Osteoblast (primary cell): ENCODE results near the gene BEND6. TPM values are rescaled to one million over a fixed set of nuclear protein-coding genes. Genes with fewer than 3 reads are reported as not detected.
A peak's percentile ranks its signal among the peaks of the same experiment; 100 is the strongest.

ENCODE experiments used
- DNase-seq: peaks from one replicate; pipeline ENCODE4 v3.0.0; 2011; ENCODE audit warnings: low spot score, mixed read lengths; ENCODE audit not compliant: insufficient read length; ENCODE audit errors: missing footprints
- H2AFZ ChIP-seq: 2 replicates; pipeline ENCODE4 v1.6.0; 2011; ENCODE audit warnings: mild to moderate bottlenecking, low read length
- H3K27ac ChIP-seq: 2 replicates; pipeline ENCODE4 v1.5.1; 2011; ENCODE audit warnings: mild to moderate bottlenecking, low read depth, low read length, moderate library complexity
- H3K27me3 ChIP-seq: 2 replicates; pipeline ENCODE4 v1.6.0; 2012; ENCODE audit warnings: mild to moderate bottlenecking, control low read depth, inconsistent platforms, low read length, moderate library complexity; ENCODE audit not compliant: insufficient read depth
- H3K36me3 ChIP-seq: 2 replicates; pipeline ENCODE4 v1.5.1; 2011; ENCODE audit warnings: mild to moderate bottlenecking, low read length, control low read depth, moderate library complexity; ENCODE audit not compliant: insufficient read depth
- H3K4me1 ChIP-seq: 2 replicates; pipeline ENCODE4 v1.5.1; 2011; ENCODE audit warnings: mild to moderate bottlenecking, low read length, control low read depth, moderate library complexity; ENCODE audit not compliant: insufficient read depth
- H3K4me2 ChIP-seq: 2 replicates; pipeline ENCODE4 v1.6.0; 2011; ENCODE audit warnings: mild to moderate bottlenecking, low read length; ENCODE audit not compliant: insufficient read depth
- H3K4me3 ChIP-seq: fragments of 200-600 bp; sonication (generic); 3 replicates; pipeline ENCODE4 v1.5.1; 2012; ENCODE audit warnings: mild to moderate bottlenecking, low read length, inconsistent platforms; ENCODE audit not compliant: insufficient read depth
- H3K79me2 ChIP-seq: 2 replicates; pipeline ENCODE4 v1.6.0; 2012; ENCODE audit warnings: mild to moderate bottlenecking, low read length, control low read depth, inconsistent platforms; ENCODE audit not compliant: insufficient read depth
- H3K9me3 ChIP-seq: 2 replicates; pipeline ENCODE4 v1.5.1; 2011; ENCODE audit warnings: low read depth, low read length, control low read depth
- H4K20me1 ChIP-seq: 2 replicates; pipeline ENCODE4 v1.6.0; 2012; ENCODE audit warnings: mild to moderate bottlenecking, low read length, control low read depth; ENCODE audit not compliant: insufficient read depth
- CTCF ChIP-seq: IDR thresholded peaks from 2 replicates; pipeline ENCODE4 v1.5.1; 2011; ENCODE audit warnings: mild to moderate bottlenecking, low read depth, low read length, moderate library complexity; ENCODE audit errors: extremely low read depth
- total RNA-seq: library from RNA; depleted of rRNA; stranded (reverse); fragments of >200 nt; gene quantifications from 2 replicates; pipeline ENCODE4 v1.2.3, GENCODE V29; 2012

BEND6 gene
- total RNA-seq, 1 donor: 22.4 TPM

- H4K20me1 ChIP-seq: no peaks in the 10 kb centered on the region
- DNase-seq: peak; percentile 32
- no peaks in the 10 kb centered on the region for H3K9me3 ChIP-seq
- no peaks in the 10 kb centered on the region for H3K27me3 ChIP-seq
- H3K4me1 ChIP-seq: no peaks in the 10 kb centered on the region
- no peak overlapping the region for H3K4me2 ChIP-seq
- H3K79me2 ChIP-seq: no peaks in the 10 kb centered on the region
- H3K4me3 ChIP-seq: no peak overlapping the region
- no peaks in the 10 kb centered on the region for H3K36me3 ChIP-seq
- TF ChIP-seq CTCF: no peak
- no peak overlapping the region for H2AFZ ChIP-seq
- no peak overlapping the region for H3K27ac ChIP-seq
Measured at GRCh38 chr6:56986611-56987010, 31.7 kb downstream of the BEND6 start.

- no peak for DNase-seq
- H2AFZ ChIP-seq: no peak overlapping the region
- no peaks in the 10 kb centered on the region for H3K36me3 ChIP-seq
- TF ChIP-seq CTCF: no peak
- no peaks in the 10 kb centered on the region for H3K9me3 ChIP-seq
- H3K4me3 ChIP-seq: no peak overlapping the region
- no peaks in the 10 kb centered on the region for H3K27me3 ChIP-seq
- no peaks in the 10 kb centered on the region for H4K20me1 ChIP-seq
- H3K4me1 ChIP-seq: no peaks in the 10 kb centered on the region
- no peak overlapping the region for H3K4me2 ChIP-seq
- no peaks in the 10 kb centered on the region for H3K79me2 ChIP-seq
- H3K27ac ChIP-seq: no peak overlapping the region
Measured at GRCh38 chr6:56988145-56988544, 33.2 kb downstream of the BEND6 start.

- Histone ChIP-seq H3K4me3 (no peak overlapping the region), H4K20me1 (no peaks in the 10 kb centered on the region), H3K36me3 (no peaks in the 10 kb centered on the region), H3K27me3 (no peaks in the 10 kb centered on the region), H3K79me2 (no peaks in the 10 kb centered on the region), H3K27ac (no peak overlapping the region), H3K4me1 (no peaks in the 10 kb centered on the region), H3K9me3 (no peaks in the 10 kb centered on the region), H3K4me2 (no peak overlapping the region), H2AFZ (peak overlapping the region; percentile 2)
- no peak for DNase-seq
- no peak for TF ChIP-seq CTCF
Measured at GRCh38 chr6:56992036-56992435, 37.1 kb downstream of the BEND6 start.

GRCh38 chr6:56992703-56993102 is 37.8 kb downstream of the BEND6 start:
- no peak for TF ChIP-seq CTCF
- no peak for DNase-seq
- Histone ChIP-seq H3K79me2 (no peaks in the 10 kb centered on the region), H4K20me1 (no peaks in the 10 kb centered on the region), H3K36me3 (no peaks in the 10 kb centered on the region), H3K4me1 (no peaks in the 10 kb centered on the region), H3K4me3 (no peak overlapping the region), H3K9me3 (no peaks in the 10 kb centered on the region), H3K4me2 (no peak overlapping the region), H3K27me3 (no peaks in the 10 kb centered on the region), H2AFZ (no peak overlapping the region), H3K27ac (no peak overlapping the region)
